GM21526 (cell line): ENCODE measurements around the gene PAM.
"Not testable (repeated sequence)": the region's sequence is repeated elsewhere in the genome, so short reads cannot be mapped to it uniquely, and the experiment has no call there.

Experiments
- ATAC-seq: cut with Tn5 transposase; IDR thresholded peaks from one replicate; pipeline ENCODE4 v1.9.1; 2021; ENCODE audit warnings: moderate library complexity; ENCODE audit not compliant: unreplicated experiment, low FRiP score

The PAM gene

GRCh38 chr5:103031607-103032006 lies 276.5 kb downstream of the PAM start:
- ATAC-seq, result no peak

- no peak for ATAC-seq
These were observed 278.6 kb downstream of the PAM start for GRCh38 chr5:103033696-103034095.

DNA sequence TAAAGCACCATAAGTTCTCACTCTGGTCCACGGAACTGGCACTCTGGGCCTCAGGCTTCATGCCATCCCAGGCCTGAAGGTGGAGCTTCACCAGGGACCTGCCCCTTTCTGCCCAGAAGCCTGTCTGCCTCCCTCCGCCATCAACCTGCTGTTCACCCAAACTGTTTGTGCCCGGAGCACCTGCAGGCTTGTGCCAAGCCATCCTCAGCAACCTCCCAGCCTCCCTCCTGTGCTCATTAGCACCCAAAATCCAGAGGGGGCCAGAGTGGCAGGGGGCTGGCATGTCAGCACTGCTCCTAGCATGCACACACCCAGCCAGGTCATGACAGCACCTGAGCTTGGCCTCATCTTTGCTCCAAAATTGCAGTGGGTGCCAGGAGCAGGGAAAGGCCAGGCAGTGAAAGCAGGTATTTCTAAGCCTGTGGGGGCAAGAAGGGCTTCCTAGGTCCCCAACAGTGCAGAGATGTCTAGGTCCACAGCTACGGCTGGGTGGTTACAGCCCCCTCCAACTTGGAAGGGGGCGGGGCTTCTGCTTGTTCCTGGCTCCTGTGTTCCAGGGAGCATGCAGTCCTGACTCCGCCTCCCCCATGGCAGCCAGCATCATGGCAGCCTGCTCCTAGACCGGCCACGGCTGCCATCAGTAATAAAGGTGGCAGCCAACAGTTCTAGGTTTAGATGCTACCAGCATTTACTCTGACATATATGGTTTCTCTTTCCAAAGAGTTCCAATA lies 279.7 kb downstream of the PAM start:
- ATAC-seq, result no peak

GRCh38 chr5:103035701-103036100 lies 280.6 kb downstream of the PAM start:
- no peak for ATAC-seq

DNA sequence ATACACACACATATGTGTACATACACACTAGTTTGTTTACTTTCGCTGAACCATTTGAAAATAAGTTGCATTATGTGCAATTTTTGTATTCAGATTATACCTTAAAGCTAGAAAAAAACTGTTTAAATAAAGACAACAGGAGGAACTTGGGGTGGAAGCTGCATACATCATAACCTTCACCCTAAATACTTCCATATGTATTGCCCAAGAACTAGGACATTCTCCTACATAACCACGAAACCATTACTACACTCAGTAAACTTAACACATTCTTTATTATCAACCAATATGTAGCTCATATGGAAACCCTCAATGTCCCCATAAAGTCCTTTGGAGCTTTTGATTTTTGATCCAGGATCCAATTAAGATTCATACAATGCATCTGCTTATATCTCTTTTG lies 281.5 kb downstream of the PAM start:
- ATAC-seq, result no peak

DNA sequence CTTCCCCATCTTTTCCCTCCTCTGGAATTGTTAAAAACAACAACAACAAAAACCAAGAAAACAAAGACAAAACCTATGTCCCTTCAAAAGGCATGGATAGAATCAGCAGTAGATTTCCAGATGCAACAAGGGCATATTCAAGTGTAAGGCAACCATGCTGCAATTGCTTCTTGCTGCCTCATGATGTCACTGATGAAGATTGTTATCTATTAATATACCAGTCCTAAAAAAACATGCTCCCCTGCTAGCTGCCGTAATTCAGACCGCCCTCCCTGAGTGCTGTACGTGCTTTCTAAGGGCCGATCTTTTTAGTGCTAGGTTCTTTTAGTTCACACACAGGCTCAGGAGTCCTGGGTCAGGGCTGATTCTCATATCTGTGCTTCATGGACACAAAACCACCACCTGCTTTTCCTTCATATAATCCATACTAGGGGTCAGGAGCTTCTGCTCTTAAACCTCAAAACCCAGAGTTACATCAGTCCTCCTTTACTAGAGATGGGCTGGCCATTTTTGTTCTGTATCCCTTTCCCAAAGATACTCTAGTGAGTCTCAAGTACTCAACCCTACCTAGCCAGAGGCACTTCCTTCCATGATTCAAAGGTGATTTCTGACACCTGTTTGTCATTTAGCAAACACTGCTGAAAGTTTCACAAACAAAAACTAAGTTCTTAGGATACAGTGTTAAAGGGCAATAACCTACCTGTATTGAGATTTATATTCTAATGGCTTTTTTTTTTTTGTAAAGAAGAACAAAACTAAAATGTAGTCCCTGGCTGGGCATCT lies 282.8 kb downstream of the PAM start:
- ATAC-seq, result no peak

DNA sequence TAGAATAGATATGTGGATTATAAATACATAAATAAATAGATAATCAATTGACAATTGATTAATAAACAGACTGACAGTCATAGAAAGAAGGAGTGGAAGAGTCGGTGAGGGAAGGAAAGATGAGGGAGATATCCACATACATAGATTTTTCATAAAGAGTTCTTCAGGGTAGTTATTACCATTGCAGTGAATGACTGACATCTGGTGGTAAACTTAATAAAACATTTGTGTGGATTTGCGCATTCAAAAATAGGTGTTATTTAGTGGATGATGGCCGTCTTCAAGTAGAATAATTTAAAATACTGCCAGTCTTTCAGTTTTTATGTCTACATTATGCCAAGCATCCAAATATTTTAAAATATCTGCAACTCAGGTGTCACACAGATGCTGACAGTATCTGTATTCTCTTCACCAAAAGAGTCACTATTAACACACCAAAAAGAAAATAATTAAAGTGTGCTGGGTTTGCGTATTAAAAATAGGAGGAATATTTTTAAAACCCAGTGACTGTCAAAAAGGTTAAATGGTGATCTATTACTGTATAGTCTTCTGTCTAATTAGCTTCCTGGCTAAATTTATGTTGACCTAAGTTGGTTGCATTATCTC lies 286.1 kb downstream of the PAM start:
- ATAC-seq, result no peak

- not testable (repeated sequence) for ATAC-seq
These were observed 291.6 kb downstream of the PAM start for GRCh38 chr5:103046706-103047105.

DNA sequence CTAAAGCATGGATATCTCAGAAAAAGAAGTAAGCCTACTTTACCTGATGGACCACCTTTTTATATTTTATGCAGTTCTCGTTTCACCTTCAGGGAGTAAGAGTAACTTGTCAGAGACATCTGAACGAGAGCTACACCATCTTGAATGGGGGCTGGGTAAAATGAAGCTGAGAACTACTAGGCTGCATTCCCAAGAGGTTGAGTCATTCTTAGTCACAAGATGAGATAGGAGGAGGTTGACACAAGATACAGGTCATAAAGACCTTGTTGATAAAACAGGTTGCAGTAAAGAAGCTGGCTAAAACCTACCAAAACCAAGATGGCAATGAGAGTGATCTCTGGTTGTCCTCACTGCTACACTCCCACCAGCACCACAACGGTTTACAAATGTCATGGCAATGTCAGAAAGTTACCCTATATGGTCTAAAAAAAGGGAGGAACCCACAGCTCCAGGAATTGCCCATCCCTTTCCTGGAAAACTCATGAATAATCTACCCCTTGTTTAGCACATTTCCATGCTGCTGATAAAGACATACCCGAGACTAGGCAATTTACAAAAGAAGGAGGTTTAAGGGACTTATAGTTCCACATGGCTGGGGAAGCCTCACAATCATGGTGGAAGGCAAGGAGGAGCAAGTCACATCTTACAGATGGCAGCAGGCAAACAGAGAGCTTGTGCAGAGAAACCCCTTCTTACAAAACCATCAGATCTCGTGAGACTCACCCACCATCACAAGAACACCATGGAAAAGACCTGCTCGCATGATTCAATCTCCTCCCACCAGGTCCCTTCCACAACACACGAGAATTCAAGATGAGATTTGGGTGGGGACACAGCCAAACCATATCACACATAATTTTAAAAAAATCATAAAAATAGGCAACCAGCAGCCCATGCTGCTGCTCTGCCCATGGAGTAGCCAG lies 302.4 kb downstream of the PAM start:
- no peak for ATAC-seq

DNA sequence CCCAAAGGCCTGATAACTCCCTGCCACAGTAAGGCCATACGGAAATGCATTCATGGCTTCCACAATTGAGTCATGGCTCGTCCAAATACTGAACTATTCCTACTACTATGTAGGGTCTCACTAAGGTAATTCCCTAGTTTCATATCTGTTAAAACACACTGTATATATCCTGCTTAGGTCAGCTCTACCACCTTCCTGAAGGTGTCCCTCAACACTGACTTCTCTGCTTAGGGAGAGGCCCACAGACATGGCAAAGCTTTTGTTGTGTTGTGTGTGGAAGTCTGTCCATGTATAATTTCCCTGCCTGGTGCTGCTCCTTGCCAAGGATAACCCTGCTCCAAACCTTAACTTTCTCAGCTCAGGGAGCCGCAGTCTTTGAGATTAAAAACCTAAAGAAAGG lies 304.4 kb downstream of the PAM start:
- ATAC-seq, result no peak

DNA sequence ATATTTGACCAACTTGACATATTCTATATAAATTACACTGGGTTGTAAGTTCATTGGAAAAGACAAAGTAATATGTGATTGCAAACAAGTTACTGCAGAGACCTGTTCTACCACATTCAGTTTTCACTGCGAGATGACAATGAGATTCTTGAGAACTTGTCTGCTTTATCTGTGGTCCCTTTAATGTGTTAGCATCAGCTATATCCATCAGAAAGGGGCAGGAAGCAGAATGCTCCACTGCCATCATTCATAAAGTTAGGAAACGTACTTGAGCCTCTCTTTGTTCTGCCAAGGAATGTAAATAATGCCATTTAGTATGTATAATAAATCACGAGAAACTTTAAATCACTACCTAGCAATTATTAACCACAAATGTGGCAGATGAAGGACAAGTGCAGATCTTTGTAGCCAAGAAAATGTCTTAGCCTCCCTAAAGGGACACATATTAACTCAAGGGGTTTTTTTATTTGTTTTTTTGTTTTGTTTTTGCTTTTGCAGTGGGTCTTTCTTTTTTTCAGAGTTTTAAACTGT lies 305.4 kb downstream of the PAM start:
- no peak for ATAC-seq

DNA sequence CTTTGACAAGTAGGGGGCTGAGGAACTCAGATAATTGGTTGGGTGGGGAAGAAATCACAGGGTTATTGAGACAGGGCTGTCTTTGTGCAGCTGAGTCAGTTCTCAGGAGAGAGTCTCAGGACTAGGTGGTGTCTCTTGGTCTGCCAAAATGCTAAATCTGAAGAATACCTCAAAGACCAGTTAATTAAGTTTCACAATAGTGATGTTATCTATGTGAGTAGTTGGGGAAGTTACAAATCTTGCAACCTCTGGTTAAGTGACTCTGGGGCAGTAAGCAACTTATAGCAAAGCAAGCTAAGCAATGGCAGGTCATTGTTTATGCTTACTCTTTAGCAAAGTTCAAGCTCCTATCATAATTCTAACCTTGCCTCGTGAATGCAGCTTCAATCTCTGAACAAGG lies 311.2 kb downstream of the PAM start:
- no peak for ATAC-seq

- ATAC-seq, result not testable (repeated sequence)
These were observed 318.4 kb downstream of the PAM start for GRCh38 chr5:103073500-103073899.

- ATAC-seq, result no peak
These were observed 320.3 kb downstream of the PAM start for GRCh38 chr5:103075442-103075841.
